Ishikawa (cell line): ENCODE measurements around the gene GOLGA1.

Experiments
- CEBPB ChIP-seq: IDR thresholded peaks from 2 replicates; pipeline ENCODE4 v1.6.1; 2012
- CREB1 ChIP-seq: IDR thresholded peaks from 2 replicates; pipeline ENCODE4 v1.6.1; 2012; ENCODE audit warnings: low read depth
- EGR1 ChIP-seq: IDR thresholded peaks from 2 replicates; pipeline ENCODE4 v1.6.1; 2012
- EP300 ChIP-seq: IDR thresholded peaks from 2 replicates; pipeline ENCODE4 v1.6.1; 2012; ENCODE audit warnings: borderline replicate concordance
- FOXM1 ChIP-seq: IDR thresholded peaks from 2 replicates; pipeline ENCODE4 v1.6.1; 2012; ENCODE audit warnings: low read depth, borderline replicate concordance
- NFIC ChIP-seq: IDR thresholded peaks from 2 replicates; pipeline ENCODE4 v1.6.1; 2012
- RAD21 ChIP-seq: IDR thresholded peaks from 2 replicates; pipeline ENCODE4 v1.6.1; 2012; ENCODE audit warnings: low read depth
- TAF1 ChIP-seq: IDR thresholded peaks from 2 replicates; pipeline ENCODE4 v1.6.1; 2012; ENCODE audit warnings: low read depth, mild to moderate bottlenecking
- TCF12 ChIP-seq: IDR thresholded peaks from 2 replicates; pipeline ENCODE4 v1.6.1; 2012; ENCODE audit warnings: low read depth
- TEAD4 ChIP-seq: IDR thresholded peaks from 2 replicates; pipeline ENCODE4 v1.6.1; 2012
- YY1 ChIP-seq: IDR thresholded peaks from 2 replicates; pipeline ENCODE4 v1.6.1; 2012; ENCODE audit warnings: low read depth
- ZBTB7A ChIP-seq: IDR thresholded peaks from 2 replicates; pipeline ENCODE4 v1.6.1; 2012; ENCODE audit warnings: low read depth
- TF ChIP-seq, protein P1 (sequence below): IDR thresholded peaks from 2 replicates; pipeline ENCODE4 v1.6.1; 2012
- TF ChIP-seq, protein P2 (sequence below): IDR thresholded peaks from 2 replicates; pipeline ENCODE4 v1.6.1; 2012; ENCODE audit warnings: low read depth, mild to moderate bottlenecking
- TF ChIP-seq, protein P3 (sequence below): IDR thresholded peaks from 2 replicates; pipeline ENCODE4 v1.6.1; 2012

GOLGA1 gene

DNA sequence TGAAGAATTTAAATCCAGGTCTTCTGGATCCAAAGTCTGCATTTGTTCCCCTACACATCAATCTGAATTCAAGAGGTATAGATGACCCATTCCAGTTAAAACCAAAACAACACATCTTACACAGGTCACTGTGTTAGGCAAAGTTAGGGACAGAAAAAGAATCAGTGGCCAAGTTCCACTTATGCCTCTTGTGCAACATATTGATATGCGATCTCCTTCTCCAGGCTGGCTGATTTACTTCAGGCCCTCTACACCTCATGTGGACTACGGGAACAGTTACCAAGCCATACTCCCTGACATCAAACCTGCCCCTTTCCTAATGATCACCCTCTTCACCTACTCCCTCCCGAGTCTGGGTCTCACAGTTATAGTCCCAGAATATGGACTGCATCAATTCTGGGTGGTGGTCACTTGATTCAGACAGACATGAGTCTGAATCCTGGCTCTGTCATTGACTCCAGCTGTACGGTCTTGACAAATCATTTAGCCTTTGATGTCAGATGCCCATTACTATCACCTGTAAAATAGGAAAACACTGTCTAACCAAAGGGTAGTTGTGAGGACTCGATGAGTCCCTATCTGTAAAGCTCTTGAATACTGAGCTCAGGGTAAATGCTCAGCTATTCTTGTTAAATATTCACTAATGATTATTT lies 26.0 kb downstream of the GOLGA1 start:
- TF ChIP-seq FOXM1: no peak
- TF ChIP-seq, protein P1, sequence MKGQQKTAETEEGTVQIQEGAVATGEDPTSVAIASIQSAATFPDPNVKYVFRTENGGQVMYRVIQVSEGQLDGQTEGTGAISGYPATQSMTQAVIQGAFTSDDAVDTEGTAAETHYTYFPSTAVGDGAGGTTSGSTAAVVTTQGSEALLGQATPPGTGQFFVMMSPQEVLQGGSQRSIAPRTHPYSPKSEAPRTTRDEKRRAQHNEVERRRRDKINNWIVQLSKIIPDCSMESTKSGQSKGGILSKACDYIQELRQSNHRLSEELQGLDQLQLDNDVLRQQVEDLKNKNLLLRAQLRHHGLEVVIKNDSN: no peak
- TF ChIP-seq TEAD4: no peak
- TF ChIP-seq NFIC: no peak
- TF ChIP-seq ZBTB7A: no peak
- no peak for TF ChIP-seq EGR1
- no peak for TF ChIP-seq TCF12
- no peak for TF ChIP-seq TAF1

DNA sequence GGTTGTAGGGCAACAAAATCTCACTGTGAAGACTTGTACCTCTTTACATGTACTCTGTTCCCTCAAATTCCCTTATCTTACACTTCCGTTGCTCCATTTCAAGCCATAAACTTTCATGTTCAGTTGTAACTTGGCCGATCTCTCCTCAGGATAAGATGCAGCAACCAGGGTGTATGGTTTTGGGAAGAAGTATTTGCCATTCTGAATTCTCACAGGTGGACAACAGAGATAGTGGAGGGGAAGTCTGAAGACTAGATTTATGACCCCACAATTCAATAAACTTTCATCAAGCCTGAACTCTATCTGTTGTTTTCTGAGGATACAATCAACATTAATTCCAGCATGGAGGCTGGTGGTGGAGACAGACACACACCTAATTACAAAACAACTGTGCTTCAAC lies 27.5 kb downstream of the GOLGA1 start:
- TF ChIP-seq TCF12 (no peak), RAD21 (no peak), TAF1 (no peak), EGR1 (no peak), FOXM1 (no peak), YY1 (no peak), ZBTB7A (no peak), NFIC (no peak), CEBPB (no peak), EP300 (no peak), TEAD4 (no peak)
- TF ChIP-seq, protein P2, sequence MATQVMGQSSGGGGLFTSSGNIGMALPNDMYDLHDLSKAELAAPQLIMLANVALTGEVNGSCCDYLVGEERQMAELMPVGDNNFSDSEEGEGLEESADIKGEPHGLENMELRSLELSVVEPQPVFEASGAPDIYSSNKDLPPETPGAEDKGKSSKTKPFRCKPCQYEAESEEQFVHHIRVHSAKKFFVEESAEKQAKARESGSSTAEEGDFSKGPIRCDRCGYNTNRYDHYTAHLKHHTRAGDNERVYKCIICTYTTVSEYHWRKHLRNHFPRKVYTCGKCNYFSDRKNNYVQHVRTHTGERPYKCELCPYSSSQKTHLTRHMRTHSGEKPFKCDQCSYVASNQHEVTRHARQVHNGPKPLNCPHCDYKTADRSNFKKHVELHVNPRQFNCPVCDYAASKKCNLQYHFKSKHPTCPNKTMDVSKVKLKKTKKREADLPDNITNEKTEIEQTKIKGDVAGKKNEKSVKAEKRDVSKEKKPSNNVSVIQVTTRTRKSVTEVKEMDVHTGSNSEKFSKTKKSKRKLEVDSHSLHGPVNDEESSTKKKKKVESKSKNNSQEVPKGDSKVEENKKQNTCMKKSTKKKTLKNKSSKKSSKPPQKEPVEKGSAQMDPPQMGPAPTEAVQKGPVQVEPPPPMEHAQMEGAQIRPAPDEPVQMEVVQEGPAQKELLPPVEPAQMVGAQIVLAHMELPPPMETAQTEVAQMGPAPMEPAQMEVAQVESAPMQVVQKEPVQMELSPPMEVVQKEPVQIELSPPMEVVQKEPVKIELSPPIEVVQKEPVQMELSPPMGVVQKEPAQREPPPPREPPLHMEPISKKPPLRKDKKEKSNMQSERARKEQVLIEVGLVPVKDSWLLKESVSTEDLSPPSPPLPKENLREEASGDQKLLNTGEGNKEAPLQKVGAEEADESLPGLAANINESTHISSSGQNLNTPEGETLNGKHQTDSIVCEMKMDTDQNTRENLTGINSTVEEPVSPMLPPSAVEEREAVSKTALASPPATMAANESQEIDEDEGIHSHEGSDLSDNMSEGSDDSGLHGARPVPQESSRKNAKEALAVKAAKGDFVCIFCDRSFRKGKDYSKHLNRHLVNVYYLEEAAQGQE: no peak
- TF ChIP-seq, protein P1: no peak
- TF ChIP-seq, protein P3, sequence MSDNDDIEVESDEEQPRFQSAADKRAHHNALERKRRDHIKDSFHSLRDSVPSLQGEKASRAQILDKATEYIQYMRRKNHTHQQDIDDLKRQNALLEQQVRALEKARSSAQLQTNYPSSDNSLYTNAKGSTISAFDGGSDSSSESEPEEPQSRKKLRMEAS: no peak

DNA sequence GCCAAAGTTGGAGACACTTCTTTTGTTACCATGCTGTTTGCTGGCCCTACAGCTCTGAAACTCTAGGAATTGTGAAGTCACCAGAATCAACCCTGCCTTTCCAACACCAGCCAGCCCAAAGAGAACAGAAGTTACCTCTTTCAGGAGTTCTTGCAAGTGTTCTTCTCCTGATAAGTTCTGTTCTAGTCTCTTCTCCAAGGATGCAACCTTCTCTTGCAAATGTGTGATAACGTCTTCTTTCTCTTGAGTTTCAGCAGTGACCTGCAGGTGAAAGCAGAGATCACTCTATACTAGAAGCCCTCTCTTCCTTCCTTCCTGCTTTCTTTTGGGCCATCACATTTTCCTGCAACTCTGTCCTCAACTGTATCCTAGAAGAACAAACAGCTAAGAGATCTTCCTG lies 29.1 kb downstream of the GOLGA1 start:
- TF ChIP-seq RAD21 (no peak), TAF1 (no peak), YY1 (no peak), NFIC (no peak), TEAD4 (no peak), EP300 (no peak), CEBPB (no peak), ZBTB7A (no peak)
- TF ChIP-seq, protein P2: no peak
- TF ChIP-seq, protein P1: no peak

DNA sequence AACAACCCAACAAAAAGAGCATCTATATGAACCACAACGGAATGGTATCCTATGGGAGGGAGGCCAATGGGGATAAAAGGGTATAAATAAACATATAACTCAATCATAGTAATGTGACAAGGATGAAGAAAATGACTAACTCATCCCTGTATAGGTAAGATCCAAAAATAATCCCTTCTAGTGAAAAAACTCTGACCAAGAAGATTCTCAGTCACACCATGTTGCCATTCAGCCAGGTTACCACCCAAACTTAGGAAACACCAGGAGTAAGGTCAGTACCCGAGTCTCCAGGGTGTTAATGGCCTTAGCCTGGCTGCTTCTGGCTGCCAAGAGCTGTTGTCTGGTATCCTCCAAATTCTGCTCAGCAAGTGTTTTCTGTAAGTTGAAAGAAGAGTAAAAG lies 32.8 kb downstream of the GOLGA1 start:
- no peak for TF ChIP-seq NFIC

DNA sequence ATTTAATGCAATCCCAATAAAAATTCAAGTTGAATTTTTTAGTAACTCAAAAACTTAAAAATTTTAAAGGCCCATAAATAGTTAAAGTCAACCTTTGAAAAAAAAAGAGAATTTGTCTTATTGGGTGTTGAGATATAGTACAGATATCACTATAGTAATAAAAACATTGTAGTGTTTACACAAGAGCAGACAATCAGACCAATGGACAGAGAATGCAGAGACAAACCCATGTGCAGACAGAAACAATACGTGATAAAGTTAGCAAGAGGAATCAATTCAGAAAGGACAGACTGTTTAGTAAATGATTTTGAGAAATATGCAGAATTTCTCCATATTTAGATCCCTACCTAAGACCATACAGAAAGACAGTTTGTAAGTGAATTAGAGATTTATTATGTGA lies 33.9 kb downstream of the GOLGA1 start:
- TF ChIP-seq EP300: no peak
- no peak for TF ChIP-seq RAD21
- TF ChIP-seq, protein P2: no peak
- TF ChIP-seq EGR1: no peak

DNA sequence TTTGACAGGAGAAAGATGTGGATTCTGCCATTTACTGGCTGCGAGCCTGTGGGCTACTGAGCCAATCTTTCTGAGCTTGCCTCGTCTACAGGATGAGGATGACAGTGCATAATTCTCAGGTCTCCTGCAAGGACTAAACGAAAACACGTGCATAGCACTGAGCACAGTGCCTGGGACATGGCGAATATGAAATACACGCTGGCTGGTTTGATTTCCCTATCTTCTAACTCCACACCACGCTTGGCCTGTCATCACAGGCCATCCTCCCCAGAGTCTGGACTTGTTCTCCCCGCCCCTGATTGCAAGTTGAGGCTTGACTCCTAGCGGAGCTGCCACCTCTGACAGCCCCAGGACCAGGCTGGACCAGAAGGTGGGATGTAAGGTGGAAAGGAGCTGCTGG lies 41.0 kb downstream of the GOLGA1 start:
- no peak for TF ChIP-seq TCF12
- TF ChIP-seq, protein P3: no peak
- no peak for TF ChIP-seq EGR1
- TF ChIP-seq CEBPB: no peak
- TF ChIP-seq ZBTB7A: no peak
- TF ChIP-seq, protein P2: no peak
- no peak for TF ChIP-seq EP300
- no peak for TF ChIP-seq TAF1
- no peak for TF ChIP-seq CREB1
- no peak for TF ChIP-seq RAD21
- TF ChIP-seq FOXM1: no peak
- TF ChIP-seq NFIC: no peak
